H1 (cell line): ENCODE measurements around the gene ZFAND6. TPM values are rescaled to one million over a fixed set of nuclear protein-coding genes. Genes with fewer than 3 reads are reported as not detected.

Experiments used
- CTCF ChIA-PET: fragments of 300-600 bp; sonication (Branson Sonifier 250); formaldehyde crosslinking; loops from one replicate; lab custom pipeline; 2021; ENCODE audit not compliant: partially characterized antibody; lab: Charles Lee
- POLR2A ChIA-PET: fragments of 300-600 bp; sonication (Branson Sonifier 250); formaldehyde crosslinking; loops from one replicate; lab custom pipeline; 2021; ENCODE audit warnings: inconsistent platforms; ENCODE audit not compliant: partially characterized antibody; lab: Charles Lee
- DNase-seq, 2 experiments: peaks; one replicate each; pipeline versions ENCODE4 v3.0.0 to v3.0.0-alpha.2; 2010 to 2022; ENCODE audit warnings: low spot score in 2 of 2, low read depth in 1 of 2, mixed read lengths in 1 of 2
- FAIRE-seq: peaks from 2 replicates; lab custom pipeline; 2011; peaks lifted over from hg19 to GRCh38; lab: Jason Lieb, UNC
- H2AFZ ChIP-seq: 2 replicates; pipeline ENCODE4 v1.8.1; 2012; ENCODE audit warnings: low read length, inconsistent platforms
- H2AK5ac ChIP-seq: 2 replicates; pipeline ENCODE4 v1.6.1; 2013; ENCODE audit warnings: low read depth, low read length
- H2BK120ac ChIP-seq: replicated peaks from 2 replicates; pipeline ENCODE3; 2013; ENCODE audit warnings: low read depth, low read length, inconsistent platforms
- H2BK12ac ChIP-seq: 2 replicates; pipeline ENCODE4 v1.6.1; 2013; ENCODE audit warnings: low read depth, low read length
- H2BK15ac ChIP-seq: 2 replicates; pipeline ENCODE4 v1.6.1; 2013; ENCODE audit warnings: low read length
- H2BK20ac ChIP-seq: 2 replicates; pipeline ENCODE4 v1.6.1; 2013; ENCODE audit warnings: low read length
- H2BK5ac ChIP-seq: 2 replicates; pipeline ENCODE4 v1.6.1; 2013; ENCODE audit warnings: low read depth, low read length
- H3K14ac ChIP-seq: 2 replicates; pipeline ENCODE4 v1.6.1; 2013; ENCODE audit warnings: inconsistent platforms; ENCODE audit not compliant: insufficient read length
- H3K18ac ChIP-seq: 2 replicates; pipeline ENCODE4 v1.6.1; 2013; ENCODE audit warnings: low read length; ENCODE audit errors: extremely low read depth
- H3K23ac ChIP-seq: 2 replicates; pipeline ENCODE4 v1.6.1; 2013; ENCODE audit warnings: inconsistent platforms; ENCODE audit not compliant: insufficient read length
- H3K23me2 ChIP-seq: 2 replicates; pipeline ENCODE4 v1.6.1; 2013; ENCODE audit warnings: low read depth, low read length
- H3K27ac ChIP-seq: 2 replicates; pipeline ENCODE4 v1.6.1; 2011; ENCODE audit warnings: low read depth, low read length, inconsistent platforms
- H3K27me3 ChIP-seq, 4 experiments: replicated peaks in 1 of 4; 1 replicate in 1 of 4; 2 replicates in 3 of 4; pipeline versions ENCODE4 v1.6.1 to v1.8.1; 2011 to 2013; ENCODE audit warnings: low read length in 3 of 4, mild to moderate bottlenecking in 3 of 4, inconsistent platforms in 2 of 4, mixed read lengths in 2 of 4, moderate library complexity in 1 of 4; ENCODE audit not compliant: control insufficient read depth in 3 of 4, insufficient read depth in 3 of 4; ENCODE audit errors: extremely low read depth in 1 of 4
- H3K36me3 ChIP-seq, 4 experiments: 2 replicates each; pipeline versions ENCODE4 v1.6.1 to v1.8.1; 2011 to 2013; ENCODE audit warnings: mild to moderate bottlenecking in 4 of 4, low read length in 3 of 4, moderate library complexity in 2 of 4, control low read depth in 1 of 4, inconsistent platforms in 1 of 4; ENCODE audit not compliant: insufficient read depth in 4 of 4, control insufficient read depth in 2 of 4
- H3K4ac ChIP-seq: replicated peaks from 2 replicates; pipeline ENCODE3; 2013; ENCODE audit warnings: low read length, low read depth, mixed read lengths, inconsistent platforms; ENCODE audit not compliant: insufficient read length
- H3K4me1 ChIP-seq, 4 experiments: replicated peaks in 1 of 4; 1 replicate in 1 of 4; 2 replicates in 3 of 4; pipeline versions ENCODE4 v1.6.1 to v1.8.1; 2011 to 2013; ENCODE audit warnings: low read length in 3 of 4, inconsistent platforms in 2 of 4, mixed read lengths in 1 of 4; ENCODE audit not compliant: insufficient read depth in 4 of 4, control insufficient read depth in 3 of 4
- H3K4me2 ChIP-seq, 2 experiments: 2 replicates each; pipeline versions ENCODE4 v1.6.1 to v1.8.1; 2011 to 2013; ENCODE audit warnings: low read depth in 2 of 2, low read length in 2 of 2, control low read depth in 1 of 2, inconsistent platforms in 1 of 2, mild to moderate bottlenecking in 1 of 2; ENCODE audit not compliant: insufficient read depth in 1 of 2
- H3K4me3 ChIP-seq, 4 experiments: fragments of 200-600, 300-600 bp in 1 of 4; sonication (generic), shearing (Covaris generic), sonication (Bioruptor Twin) in 1 of 4; 2 replicates each; pipeline versions ENCODE4 v1.5.1 to v1.8.1; 2011 to 2016; ENCODE audit warnings: low read length in 4 of 4, low read depth in 3 of 4, control low read depth in 2 of 4, inconsistent platforms in 2 of 4, mild to moderate bottlenecking in 2 of 4, mixed read lengths in 1 of 4, moderate library complexity in 1 of 4; ENCODE audit not compliant: insufficient read depth in 2 of 4; ENCODE audit errors: extremely low read depth in 1 of 4
- H3K56ac ChIP-seq: replicated peaks from 2 replicates; pipeline ENCODE3; 2013; ENCODE audit warnings: low read depth, mild to moderate bottlenecking, mixed read lengths, low read length, inconsistent platforms; ENCODE audit not compliant: insufficient read length
- H3K79me1 ChIP-seq: 2 replicates; pipeline ENCODE4 v1.6.1; 2013; ENCODE audit warnings: low read depth, low read length, control low read depth
- H3K79me2 ChIP-seq, 2 experiments: 2 replicates each; pipeline versions ENCODE4 v1.6.1 to v1.8.1; 2012 to 2013; ENCODE audit warnings: low read length in 2 of 2, mild to moderate bottlenecking in 2 of 2, inconsistent platforms in 1 of 2; ENCODE audit not compliant: insufficient read depth in 2 of 2, control insufficient read depth in 1 of 2
- H3K9ac ChIP-seq, 4 experiments: replicated peaks in 1 of 4; 1 replicate in 1 of 4; 2 replicates in 3 of 4; pipeline versions ENCODE4 v1.6.1 to v1.8.1; 2011 to 2013; ENCODE audit warnings: low read depth in 3 of 4, low read length in 3 of 4, control low read depth in 2 of 4, mild to moderate bottlenecking in 2 of 4, moderate library complexity in 2 of 4, inconsistent platforms in 1 of 4; ENCODE audit errors: extremely low read depth in 1 of 4
- H3K9me3 ChIP-seq, 2 experiments: 2 replicates each; pipeline versions ENCODE4 v1.6.1 to v1.8.1; 2012 to 2013; ENCODE audit warnings: mild to moderate bottlenecking in 2 of 2, moderate library complexity in 2 of 2, control low read depth in 1 of 2, inconsistent platforms in 1 of 2, low read depth in 1 of 2, low read length in 1 of 2, mixed read lengths in 1 of 2; ENCODE audit not compliant: insufficient read depth in 2 of 2
- H4K20me1 ChIP-seq, 2 experiments: replicated peaks in 1 of 2; 2 replicates each; pipeline versions ENCODE3 to v1.8.1; 2011 to 2013; ENCODE audit warnings: inconsistent platforms in 2 of 2, low read length in 2 of 2, mild to moderate bottlenecking in 1 of 2; ENCODE audit not compliant: insufficient read depth in 2 of 2, control insufficient read depth in 1 of 2
- H4K5ac ChIP-seq: 2 replicates; pipeline ENCODE4 v1.6.1; 2013; ENCODE audit warnings: low read length, low read depth, mixed read lengths, inconsistent platforms; ENCODE audit not compliant: insufficient read length
- H4K8ac ChIP-seq: 2 replicates; pipeline ENCODE4 v1.8.0; 2013; ENCODE audit warnings: mild to moderate bottlenecking, moderate library complexity, low read length, inconsistent platforms; ENCODE audit not compliant: insufficient read depth; ENCODE audit errors: extremely low read depth
- H4K91ac ChIP-seq: replicated peaks from 2 replicates; pipeline ENCODE3; 2013; ENCODE audit warnings: low read length, mixed read lengths, inconsistent platforms; ENCODE audit not compliant: insufficient read length
- SAP30 ChIP-seq: fragments of 300-600 bp; sonication (generic); IDR thresholded peaks from 2 replicates; pipeline ENCODE4 v1.7.1; 2012; ENCODE audit warnings: low read length, moderate library complexity, mild to moderate bottlenecking, inconsistent platforms; ENCODE audit not compliant: insufficient read depth, insufficient replicate concordance
- TEAD4 ChIP-seq: IDR thresholded peaks from 2 replicates; pipeline ENCODE4 v1.6.1; 2012; ENCODE audit warnings: low read depth, low read length, inconsistent platforms, mixed read lengths
- WGBS, 2 experiments: shearing (Covaris generic) in 1 of 2; methylation state at CpG; one replicate each; pipeline versions ENCODE4 v1.1.6 to v1.1.7; 2013 to 2015; ENCODE audit warnings: low lambda C conversion rate in 2 of 2, mixed read lengths in 2 of 2, inconsistent platforms in 1 of 2, low coverage in 1 of 2, missing lambda C conversion rate in 1 of 2; ENCODE audit not compliant: insufficient replicate concordance in 2 of 2, insufficient coverage in 1 of 2, insufficient read length in 1 of 2; ENCODE audit errors: extremely low coverage in 1 of 2, missing lambda C conversion rate in 1 of 2; 5-methylcytosine and 5-hydroxymethylcytosine counted together
- polyA plus RNA-seq, 7 experiments: library from polyadenylated mRNA; depleted of rRNA in 3 of 7; stranded (reverse) in 5 of 7; unstranded in 2 of 7; fragments of >200 nt in 5 of 7; fragments of 200-250 nt in 2 of 7; gene quantifications; 1 replicate in 5 of 7; 2 replicates in 1 of 7; 4 replicates in 1 of 7; pipeline versions ENCODE4 v1.2.1 to v1.2.3, GENCODE V29; 2011 to 2013; ENCODE audit warnings: missing spikeins in 2 of 7, mixed read lengths in 2 of 7
- total RNA-seq: library from RNA; stranded (reverse); fragmentation: NEBNext Ultra II Directional; extraction: Animal tissue kit (Norgen Biotek cat#: 25700); gene quantifications from 2 replicates; pipeline ENCODE4 v1.2.1, GENCODE V29; 2021

The ZFAND6 gene
- total and polyA plus RNA-seq, 2 of the 8 experiments (the other 6 are each of a cell fraction or from before 2014, with no cell fraction given) = 136 to 237 TPM

GRCh38 chr15:80138961-80139360, 79.5 kb downstream of the ZFAND6 start:
- no peak for FAIRE-seq
- 89% methylated on average over 3 of the region's 3 CpGs; no CpG with 5 or more reads in 1 of the 2 experiments for WGBS, 2 experiments
- no peak for DNase-seq
- TF ChIP-seq SAP30 (no peak), TEAD4 (no peak)

More at GRCh38 chr15:80138961-80139360, 79.5 kb downstream of the ZFAND6 start:
- no peak overlapping the region for H3K56ac ChIP-seq
- H2BK15ac ChIP-seq = no peak overlapping the region
- no peak overlapping the region for H3K4me3 ChIP-seq
- no peak overlapping the region for H3K4me2 ChIP-seq
- no peak overlapping the region for H3K4ac ChIP-seq
- no peaks in the 10 kb centered on the region for H3K9me3 ChIP-seq
- no peak overlapping the region for H2BK120ac ChIP-seq
- no peaks in the 10 kb centered on the region for H3K4me1 ChIP-seq
- H3K79me2 ChIP-seq = no peaks in the 10 kb centered on the region
- no peak overlapping the region for H3K18ac ChIP-seq
- no peak overlapping the region for H4K91ac ChIP-seq
- H2BK5ac ChIP-seq = no peak overlapping the region
- no peak overlapping the region for H4K8ac ChIP-seq
- no peaks in the 10 kb centered on the region for H3K79me1 ChIP-seq
- peaks cover 0 to 13% (median 7%) of the 10 kb centered on the region in 4 experiments; a peak in 5 of 8 replicates for H3K36me3 ChIP-seq
- H3K27ac ChIP-seq = no peak overlapping the region
- no peak overlapping the region for H3K23ac ChIP-seq
- H3K23me2 ChIP-seq = no peaks in the 10 kb centered on the region
- H3K14ac ChIP-seq = no peak overlapping the region
- H3K9ac ChIP-seq = no peak overlapping the region
- H4K20me1 ChIP-seq = no peaks in the 10 kb centered on the region
- CTCF ChIA-PET = interaction anchor here (0.9 to 1.6 kb wide), 2 partner anchors 11 to 33 kb away, joined by 3 to 5 read pairs; no protein-coding TSS in a partner anchor
- no peak overlapping the region for H2BK20ac ChIP-seq
- H2AFZ ChIP-seq = no peak overlapping the region
- H4K5ac ChIP-seq = no peak overlapping the region
- no peak overlapping the region for H2AK5ac ChIP-seq
- H2BK12ac ChIP-seq = no peak overlapping the region
- POLR2A ChIA-PET = interaction anchor here (1.2 kb wide), 1 partner anchor 216 kb away, joined by 3 read pairs; no protein-coding TSS in a partner anchor
- no peaks in the 10 kb centered on the region for H3K27me3 ChIP-seq
